ENCODE data around the gene HECTD4.

The HECTD4 gene

GRCh38 chr12:112184056-112184887 lies 198.0 kb downstream of the HECTD4 start:
- Histone ChIP-seq H3K4me3 (ENCODE audit: low read depth in 1 of 2, low read length in 2 of 2) (no peak overlapping the region), H3K27ac (ENCODE audit: low read length) (no peak overlapping the region), H3K36me3 (ENCODE audit: control insufficient read depth in 1 of 2, insufficient read depth in 2 of 2, low read length in 2 of 2) (peaks cover 10 to 44% of the 10 kb centered on the region in 2 donors), H3K27me3 (ENCODE audit: low read depth, low read length) (no peaks in the 10 kb centered on the region), H3K9me3 (ENCODE audit: control insufficient read depth in 1 of 2, low read length in 2 of 2) (no peaks in the 10 kb centered on the region), H3K4me1 (ENCODE audit: control insufficient read depth in 1 of 2, insufficient read depth in 2 of 2, low read length in 2 of 2) (peaks cover 0 to 6% of the 10 kb centered on the region in 2 donors)

GRCh38 chr12:112183141-112184021 lies 198.8 kb downstream of the HECTD4 start:
- H3K9me3 ChIP-seq (ENCODE audit: control insufficient read depth in 1 of 2, low read length in 2 of 2), result no peaks in the 10 kb centered on the region
- peaks cover 10 to 46% of the 10 kb centered on the region in 2 donors for H3K36me3 ChIP-seq (ENCODE audit: control insufficient read depth in 1 of 2, insufficient read depth in 2 of 2, low read length in 2 of 2)
- H3K4me3 ChIP-seq (ENCODE audit: low read depth in 1 of 2, low read length in 2 of 2), result no peak overlapping the region
- H3K27ac ChIP-seq (ENCODE audit: low read length), result no peak overlapping the region
- H3K27me3 ChIP-seq (ENCODE audit: low read depth, low read length), result no peaks in the 10 kb centered on the region
- peaks cover 0 to 6% of the 10 kb centered on the region in 2 donors for H3K4me1 ChIP-seq (ENCODE audit: control insufficient read depth in 1 of 2, insufficient read depth in 2 of 2, low read length in 2 of 2)

- H3K9me3 ChIP-seq (ENCODE audit: control insufficient read depth in 1 of 2, low read length in 2 of 2), result no peaks in the 10 kb centered on the region
- H3K4me3 ChIP-seq (ENCODE audit: low read depth in 1 of 2, low read length in 2 of 2), result no peak overlapping the region
- peaks cover 0 to 6% of the 10 kb centered on the region in 2 donors for H3K4me1 ChIP-seq (ENCODE audit: control insufficient read depth in 1 of 2, insufficient read depth in 2 of 2, low read length in 2 of 2)
- no peak overlapping the region for H3K27ac ChIP-seq (ENCODE audit: low read length)
- no peaks in the 10 kb centered on the region for H3K27me3 ChIP-seq (ENCODE audit: low read depth, low read length)
- peaks cover 18 to 48% of the 10 kb centered on the region in 2 donors for H3K36me3 ChIP-seq (ENCODE audit: control insufficient read depth in 1 of 2, insufficient read depth in 2 of 2, low read length in 2 of 2)
Observed at GRCh38 chr12:112182499-112182898, 199.7 kb downstream of the HECTD4 start.

- Histone ChIP-seq H3K36me3 (ENCODE audit: control insufficient read depth in 1 of 2, insufficient read depth in 2 of 2, low read length in 2 of 2) (peaks cover 31 to 60% of the 10 kb centered on the region in 2 donors), H3K4me1 (ENCODE audit: control insufficient read depth in 1 of 2, insufficient read depth in 2 of 2, low read length in 2 of 2) (peaks cover 0 to 5% of the 10 kb centered on the region in 2 donors), H3K27ac (ENCODE audit: low read length) (no peak overlapping the region), H3K9me3 (ENCODE audit: control insufficient read depth in 1 of 2, low read length in 2 of 2) (no peaks in the 10 kb centered on the region), H3K4me3 (ENCODE audit: low read depth in 1 of 2, low read length in 2 of 2) (no peak overlapping the region), H3K27me3 (ENCODE audit: low read depth, low read length) (no peaks in the 10 kb centered on the region)
Observed at GRCh38 chr12:112180422-112180821, 201.8 kb downstream of the HECTD4 start.

GRCh38 chr12:112179916-112180315 lies 202.3 kb downstream of the HECTD4 start:
- Histone ChIP-seq H3K9me3 (ENCODE audit: control insufficient read depth in 1 of 2, low read length in 2 of 2) (no peaks in the 10 kb centered on the region), H3K36me3 (ENCODE audit: control insufficient read depth in 1 of 2, insufficient read depth in 2 of 2, low read length in 2 of 2) (peaks cover 36 to 64% of the 10 kb centered on the region in 2 donors), H3K27me3 (ENCODE audit: low read depth, low read length) (no peaks in the 10 kb centered on the region)

GRCh38 chr12:112179341-112179740 lies 202.9 kb downstream of the HECTD4 start:
- no peaks in the 10 kb centered on the region for H3K9me3 ChIP-seq (ENCODE audit: control insufficient read depth in 1 of 2, low read length in 2 of 2)
- no peak overlapping the region for H3K4me3 ChIP-seq (ENCODE audit: low read depth in 1 of 2, low read length in 2 of 2)
- no peaks in the 10 kb centered on the region for H3K4me1 ChIP-seq (ENCODE audit: control insufficient read depth in 1 of 2, insufficient read depth in 2 of 2, low read length in 2 of 2)
- H3K27ac ChIP-seq (ENCODE audit: low read length), result no peak overlapping the region
- no peaks in the 10 kb centered on the region for H3K27me3 ChIP-seq (ENCODE audit: low read depth, low read length)
- H3K36me3 ChIP-seq (ENCODE audit: control insufficient read depth in 1 of 2, insufficient read depth in 2 of 2, low read length in 2 of 2), result peaks cover 37 to 63% of the 10 kb centered on the region in 2 donors

More at GRCh38 chr12:112179916-112180315, 202.3 kb downstream of the HECTD4 start:
- Histone ChIP-seq H3K4me1 (ENCODE audit: control insufficient read depth in 1 of 2, insufficient read depth in 2 of 2, low read length in 2 of 2) (no peaks in the 10 kb centered on the region), H3K27ac (ENCODE audit: low read length) (no peak overlapping the region), H3K4me3 (ENCODE audit: low read depth in 1 of 2, low read length in 2 of 2) (no peak overlapping the region)

- Histone ChIP-seq H3K27ac (ENCODE audit: low read length) (no peak overlapping the region), H3K9me3 (ENCODE audit: control insufficient read depth in 1 of 2, low read length in 2 of 2) (no peaks in the 10 kb centered on the region), H3K4me3 (ENCODE audit: low read depth in 1 of 2, low read length in 2 of 2) (no peak overlapping the region), H3K36me3 (ENCODE audit: control insufficient read depth in 1 of 2, insufficient read depth in 2 of 2, low read length in 2 of 2) (peaks cover 35 to 57% of the 10 kb centered on the region in 2 donors), H3K4me1 (ENCODE audit: control insufficient read depth in 1 of 2, insufficient read depth in 2 of 2, low read length in 2 of 2) (no peaks in the 10 kb centered on the region), H3K27me3 (ENCODE audit: low read depth, low read length) (no peaks in the 10 kb centered on the region)
Observed at GRCh38 chr12:112178796-112179195, 203.4 kb downstream of the HECTD4 start.

GRCh38 chr12:112176321-112177010 lies 205.8 kb downstream of the HECTD4 start:
- Histone ChIP-seq H3K27me3 (ENCODE audit: low read depth, low read length) (no peaks in the 10 kb centered on the region), H3K36me3 (ENCODE audit: control insufficient read depth in 1 of 2, insufficient read depth in 2 of 2, low read length in 2 of 2) (peaks cover 31 to 55% of the 10 kb centered on the region in 2 donors), H3K27ac (ENCODE audit: low read length) (no peak overlapping the region), H3K4me3 (ENCODE audit: low read depth in 1 of 2, low read length in 2 of 2) (no peak overlapping the region), H3K9me3 (ENCODE audit: control insufficient read depth in 1 of 2, low read length in 2 of 2) (no peaks in the 10 kb centered on the region), H3K4me1 (ENCODE audit: control insufficient read depth in 1 of 2, insufficient read depth in 2 of 2, low read length in 2 of 2) (no peaks in the 10 kb centered on the region)

- Histone ChIP-seq H3K9me3 (ENCODE audit: control insufficient read depth in 1 of 2, low read length in 2 of 2) (no peaks in the 10 kb centered on the region), H3K36me3 (ENCODE audit: control insufficient read depth in 1 of 2, insufficient read depth in 2 of 2, low read length in 2 of 2) (peaks cover 32 to 61% of the 10 kb centered on the region in 2 donors), H3K27ac (ENCODE audit: low read length) (no peak overlapping the region), H3K4me1 (ENCODE audit: control insufficient read depth in 1 of 2, insufficient read depth in 2 of 2, low read length in 2 of 2) (no peaks in the 10 kb centered on the region), H3K27me3 (ENCODE audit: low read depth, low read length) (no peaks in the 10 kb centered on the region), H3K4me3 (ENCODE audit: low read depth in 1 of 2, low read length in 2 of 2) (no peak overlapping the region)
Observed at GRCh38 chr12:112175361-112176155, 206.7 kb downstream of the HECTD4 start.

- Histone ChIP-seq H3K27ac (ENCODE audit: low read length) (no peak overlapping the region), H3K27me3 (ENCODE audit: low read depth, low read length) (no peaks in the 10 kb centered on the region), H3K9me3 (ENCODE audit: control insufficient read depth in 1 of 2, low read length in 2 of 2) (no peaks in the 10 kb centered on the region), H3K4me3 (ENCODE audit: low read depth in 1 of 2, low read length in 2 of 2) (no peak overlapping the region), H3K36me3 (ENCODE audit: control insufficient read depth in 1 of 2, insufficient read depth in 2 of 2, low read length in 2 of 2) (peaks cover 28 to 73% of the 10 kb centered on the region in 2 donors), H3K4me1 (ENCODE audit: control insufficient read depth in 1 of 2, insufficient read depth in 2 of 2, low read length in 2 of 2) (no peaks in the 10 kb centered on the region)
Observed at GRCh38 chr12:112172556-112173324, 209.5 kb downstream of the HECTD4 start.
